ENCODE results near the gene POLA1.

DNA sequence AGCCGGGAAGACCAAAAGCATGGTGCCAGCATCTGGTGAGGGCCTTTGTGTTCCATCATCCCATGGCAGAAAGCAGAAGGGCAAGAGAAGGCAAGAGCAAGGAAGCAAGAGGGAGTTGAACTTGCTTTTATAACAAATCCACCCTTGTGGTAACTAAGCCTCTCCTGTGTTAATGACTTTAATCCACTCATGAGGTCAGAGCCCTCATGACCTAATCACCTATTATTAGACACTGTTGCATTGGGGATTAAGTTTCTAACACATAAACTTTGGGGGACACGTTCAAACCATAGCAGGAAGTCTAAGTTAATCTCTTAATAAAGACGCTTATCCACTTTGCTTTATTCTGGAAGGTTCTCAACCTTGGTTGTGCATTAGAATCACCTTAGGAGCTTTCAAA lies 34.1 kb upstream of the POLA1 start:
- TF ChIP-seq ZNF670 (tag by site-specific recombination; IDR thresholded peaks at IDR 0.05; ENCODE audit: low read depth) (no peak), YY1 (tag by site-specific recombination; IDR thresholded peaks at IDR 0.05) (no peak)
- TF ChIP-seq, protein P1, sequence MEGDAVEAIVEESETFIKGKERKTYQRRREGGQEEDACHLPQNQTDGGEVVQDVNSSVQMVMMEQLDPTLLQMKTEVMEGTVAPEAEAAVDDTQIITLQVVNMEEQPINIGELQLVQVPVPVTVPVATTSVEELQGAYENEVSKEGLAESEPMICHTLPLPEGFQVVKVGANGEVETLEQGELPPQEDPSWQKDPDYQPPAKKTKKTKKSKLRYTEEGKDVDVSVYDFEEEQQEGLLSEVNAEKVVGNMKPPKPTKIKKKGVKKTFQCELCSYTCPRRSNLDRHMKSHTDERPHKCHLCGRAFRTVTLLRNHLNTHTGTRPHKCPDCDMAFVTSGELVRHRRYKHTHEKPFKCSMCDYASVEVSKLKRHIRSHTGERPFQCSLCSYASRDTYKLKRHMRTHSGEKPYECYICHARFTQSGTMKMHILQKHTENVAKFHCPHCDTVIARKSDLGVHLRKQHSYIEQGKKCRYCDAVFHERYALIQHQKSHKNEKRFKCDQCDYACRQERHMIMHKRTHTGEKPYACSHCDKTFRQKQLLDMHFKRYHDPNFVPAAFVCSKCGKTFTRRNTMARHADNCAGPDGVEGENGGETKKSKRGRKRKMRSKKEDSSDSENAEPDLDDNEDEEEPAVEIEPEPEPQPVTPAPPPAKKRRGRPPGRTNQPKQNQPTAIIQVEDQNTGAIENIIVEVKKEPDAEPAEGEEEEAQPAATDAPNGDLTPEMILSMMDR (tag by site-specific recombination; IDR thresholded peaks at IDR 0.05), result no peak
- TF ChIP-seq, protein P2, sequence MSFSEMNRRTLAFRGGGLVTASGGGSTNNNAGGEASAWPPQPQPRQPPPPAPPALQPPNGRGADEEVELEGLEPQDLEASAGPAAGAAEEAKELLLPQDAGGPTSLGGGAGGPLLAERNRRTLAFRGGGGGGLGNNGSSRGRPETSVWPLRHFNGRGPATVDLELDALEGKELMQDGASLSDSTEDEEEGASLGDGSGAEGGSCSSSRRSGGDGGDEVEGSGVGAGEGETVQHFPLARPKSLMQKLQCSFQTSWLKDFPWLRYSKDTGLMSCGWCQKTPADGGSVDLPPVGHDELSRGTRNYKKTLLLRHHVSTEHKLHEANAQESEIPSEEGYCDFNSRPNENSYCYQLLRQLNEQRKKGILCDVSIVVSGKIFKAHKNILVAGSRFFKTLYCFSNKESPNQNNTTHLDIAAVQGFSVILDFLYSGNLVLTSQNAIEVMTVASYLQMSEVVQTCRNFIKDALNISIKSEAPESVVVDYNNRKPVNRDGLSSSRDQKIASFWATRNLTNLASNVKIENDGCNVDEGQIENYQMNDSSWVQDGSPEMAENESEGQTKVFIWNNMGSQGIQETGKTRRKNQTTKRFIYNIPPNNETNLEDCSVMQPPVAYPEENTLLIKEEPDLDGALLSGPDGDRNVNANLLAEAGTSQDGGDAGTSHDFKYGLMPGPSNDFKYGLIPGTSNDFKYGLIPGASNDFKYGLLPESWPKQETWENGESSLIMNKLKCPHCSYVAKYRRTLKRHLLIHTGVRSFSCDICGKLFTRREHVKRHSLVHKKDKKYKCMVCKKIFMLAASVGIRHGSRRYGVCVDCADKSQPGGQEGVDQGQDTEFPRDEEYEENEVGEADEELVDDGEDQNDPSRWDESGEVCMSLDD (tag by site-specific recombination; IDR thresholded peaks at IDR 0.05), result no peak
